Measurements from ENCODE around the gene FAM193B.

FAM193B gene

GRCh38 chr5:177500685-177501522 lies 53.5 kb downstream of the FAM193B start:
- DNase-seq (ENCODE audit: low spot score), result peak; percentile 98

GRCh38 chr5:177499842-177500241 lies 54.5 kb downstream of the FAM193B start:
- no peak for DNase-seq (ENCODE audit: low spot score)

- peak; percentile 58 for DNase-seq (ENCODE audit: low spot score)
Observed at GRCh38 chr5:177498013-177498787, 56.2 kb downstream of the FAM193B start.

GRCh38 chr5:177497292-177498012 lies 56.9 kb downstream of the FAM193B start, which contains the start of gene PDLIM7:
Gene PDLIM7, minus strand, starts transcription at chr5:177497604. Its CDS starts 1,092 bp downstream, at chr5:177496512.
- peak; percentile 99 for DNase-seq (ENCODE audit: low spot score)

- DNase-seq (ENCODE audit: low spot score), result peak; percentile 93
Observed at GRCh38 chr5:177496727-177497291, 57.6 kb downstream of the FAM193B start.

GRCh38 chr5:177496070-177496726 lies 58.2 kb downstream of the FAM193B start:
- DNase-seq (ENCODE audit: low spot score), result peak; percentile 78

- DNase-seq (ENCODE audit: low spot score), result no peak
Observed at GRCh38 chr5:177495243-177496060, 58.9 kb downstream of the FAM193B start.

GRCh38 chr5:177494346-177495195 lies 59.8 kb downstream of the FAM193B start:
- DNase-seq (ENCODE audit: low spot score), result no peak

- no peak for DNase-seq (ENCODE audit: low spot score)
Observed at GRCh38 chr5:177493795-177494345, 60.5 kb downstream of the FAM193B start.

GRCh38 chr5:177492841-177493240 lies 61.5 kb downstream of the FAM193B start:
- DNase-seq (ENCODE audit: low spot score), result no peak

GRCh38 chr5:177491983-177492746 lies 62.2 kb downstream of the FAM193B start:
- no peak for DNase-seq (ENCODE audit: low spot score)

- DNase-seq (ENCODE audit: low spot score), result peak; percentile 98
Observed at GRCh38 chr5:177491429-177491945, 62.9 kb downstream of the FAM193B start.

- DNase-seq (ENCODE audit: low spot score), result no peak
Observed at GRCh38 chr5:177490992-177491391, 63.4 kb downstream of the FAM193B start.

- DNase-seq (ENCODE audit: low spot score), result no peak
Observed at GRCh38 chr5:177490311-177490991, 63.9 kb downstream of the FAM193B start.

- no peak for DNase-seq (ENCODE audit: low spot score)
Observed at GRCh38 chr5:177489119-177489716, 65.1 kb downstream of the FAM193B start.

- DNase-seq (ENCODE audit: low spot score), result no peak
Observed at GRCh38 chr5:177487975-177488374, 66.4 kb downstream of the FAM193B start.

- no peak for DNase-seq (ENCODE audit: low spot score)
Observed at GRCh38 chr5:177487144-177487543, 67.2 kb downstream of the FAM193B start.
